NCI-H2081 treated with DMSO at 0.1 percent for 48 hours (cell line): ENCODE results near the gene PALLD.

Source experiments
- DNase-seq: peaks from one replicate; lab custom pipeline; 2025; lab: John Stamatoyannopoulos, UW

Gene PALLD

DNA sequence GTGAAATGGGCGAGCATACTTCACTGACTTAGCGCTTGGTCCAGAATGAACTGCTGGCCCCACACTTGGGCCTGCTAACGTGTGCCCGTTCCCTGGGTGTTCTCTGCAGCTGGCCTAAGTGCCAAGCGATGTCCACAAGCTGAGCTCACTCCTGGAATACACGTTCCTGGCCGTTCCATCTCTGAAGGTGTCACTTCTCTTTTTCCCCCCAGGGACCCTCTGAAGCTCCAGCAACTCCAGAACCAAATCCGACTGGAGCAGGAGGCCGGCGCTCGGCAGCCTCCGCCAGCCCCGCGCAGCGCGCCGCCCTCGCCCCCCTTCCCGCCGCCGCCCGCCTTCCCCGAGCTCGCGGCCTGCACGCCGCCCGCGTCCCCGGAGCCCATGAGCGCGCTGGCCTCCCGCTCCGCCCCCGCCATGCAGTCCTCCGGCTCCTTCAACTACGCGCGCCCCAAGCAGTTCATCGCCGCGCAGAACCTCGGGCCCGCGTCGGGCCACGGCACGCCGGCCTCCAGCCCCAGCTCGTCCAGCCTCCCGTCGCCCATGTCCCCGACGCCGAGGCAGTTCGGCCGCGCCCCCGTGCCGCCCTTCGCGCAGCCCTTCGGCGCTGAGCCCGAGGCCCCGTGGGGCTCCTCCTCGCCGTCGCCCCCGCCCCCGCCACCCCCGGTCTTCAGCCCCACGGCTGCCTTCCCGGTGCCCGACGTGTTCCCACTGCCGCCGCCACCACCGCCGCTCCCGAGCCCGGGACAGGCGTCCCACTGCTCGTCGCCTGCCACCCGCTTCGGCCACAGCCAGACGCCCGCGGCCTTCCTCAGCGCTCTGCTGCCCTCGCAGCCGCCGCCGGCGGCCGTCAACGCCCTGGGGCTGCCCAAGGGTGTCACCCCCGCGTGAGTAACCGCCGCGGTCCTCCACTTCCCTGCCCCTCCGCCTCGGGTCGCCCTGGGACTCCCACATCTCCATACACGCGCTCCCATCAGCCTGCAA lies 380.9 kb downstream of the PALLD start:
- no peak for DNase-seq

DNA sequence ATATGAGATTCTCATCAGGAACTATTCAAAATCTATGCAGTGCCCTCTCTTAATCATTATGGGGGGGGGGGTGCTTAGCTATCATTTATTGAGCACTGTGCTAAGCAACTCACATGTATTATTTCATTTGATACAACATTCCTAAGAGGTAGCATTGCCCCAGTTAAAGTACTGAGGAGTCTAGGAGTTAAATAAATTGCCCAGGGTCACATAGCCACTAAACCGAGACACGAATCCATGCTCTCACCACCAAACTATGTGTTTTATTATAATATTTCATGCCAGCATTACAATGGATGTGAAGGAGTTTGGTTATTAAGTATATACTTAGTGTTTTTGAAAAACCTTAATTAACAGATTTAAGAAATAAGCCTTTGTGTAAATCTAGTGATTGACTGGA lies 381.8 kb downstream of the PALLD start:
- no peak for DNase-seq

- DNase-seq, result no peak
These were observed 382.3 kb downstream of the PALLD start for GRCh38 chr4:168879188-168879587.

DNA sequence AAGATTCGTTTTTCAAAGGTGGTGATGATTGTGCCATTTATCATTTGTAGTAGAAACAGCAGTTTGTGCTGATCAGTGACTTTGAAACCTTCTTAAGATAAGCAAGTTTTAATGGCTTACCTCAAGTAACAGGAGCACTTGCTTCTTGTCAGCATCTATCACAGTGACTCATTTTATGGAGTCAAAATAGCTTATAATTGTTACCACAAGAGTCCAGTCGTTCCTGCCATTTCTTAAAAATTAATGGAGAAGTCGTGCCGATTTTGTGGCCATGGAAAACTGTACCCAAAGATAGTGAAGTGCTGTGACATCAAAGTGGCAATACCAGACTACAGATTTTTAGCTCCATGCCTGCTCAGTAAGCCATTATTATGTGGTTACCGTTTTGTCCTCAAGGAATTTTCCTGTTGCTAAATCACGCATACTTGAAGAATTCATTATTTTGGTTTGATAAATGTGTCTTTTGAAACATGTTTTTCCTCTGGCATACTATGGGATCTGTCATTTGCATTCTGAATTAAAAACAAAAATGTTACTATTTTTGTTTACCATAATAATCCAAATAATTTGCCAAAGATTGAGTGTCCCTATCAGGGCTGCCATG lies 383.3 kb downstream of the PALLD start:
- no peak for DNase-seq

DNA sequence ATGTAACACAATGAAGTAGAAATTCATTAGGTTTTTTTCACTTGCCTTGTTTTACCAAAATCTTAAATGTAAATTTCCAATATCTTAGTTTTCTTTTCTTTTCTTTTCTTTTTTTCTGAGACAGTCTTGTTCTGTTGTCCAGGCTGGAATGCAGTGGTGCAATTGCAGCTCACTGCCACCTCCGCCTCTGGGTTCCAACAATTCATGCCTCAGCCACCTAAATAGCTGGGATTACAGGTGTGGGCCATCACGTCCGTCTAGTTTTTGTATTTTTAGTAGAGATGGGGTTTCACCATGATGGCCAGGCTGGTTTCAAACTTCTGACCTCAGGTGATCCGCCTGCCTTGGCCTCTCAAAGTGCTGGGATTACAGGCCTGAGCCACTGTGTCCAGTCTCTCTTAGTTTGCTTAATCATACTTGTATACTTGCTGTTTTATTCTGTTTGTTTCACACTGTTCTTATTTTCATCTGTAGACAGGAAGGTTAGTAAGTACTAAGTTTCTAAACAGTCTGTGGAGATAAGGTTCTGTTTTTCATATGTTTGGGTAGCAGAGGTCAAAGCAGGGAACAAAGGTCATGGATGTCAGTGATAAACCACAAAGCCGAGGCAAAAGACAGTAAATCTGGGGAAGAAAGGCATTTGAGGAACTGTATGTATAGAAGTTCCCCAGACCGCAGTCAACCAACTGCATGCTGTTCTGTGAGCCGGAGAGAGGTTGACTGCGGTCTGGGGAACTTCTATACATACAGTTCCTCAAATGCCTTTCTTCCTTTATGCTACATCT lies 384.2 kb downstream of the PALLD start:
- no peak for DNase-seq

GRCh38 chr4:168881781-168882420 lies 385.0 kb downstream of the PALLD start:
- DNase-seq, result no peak

DNA sequence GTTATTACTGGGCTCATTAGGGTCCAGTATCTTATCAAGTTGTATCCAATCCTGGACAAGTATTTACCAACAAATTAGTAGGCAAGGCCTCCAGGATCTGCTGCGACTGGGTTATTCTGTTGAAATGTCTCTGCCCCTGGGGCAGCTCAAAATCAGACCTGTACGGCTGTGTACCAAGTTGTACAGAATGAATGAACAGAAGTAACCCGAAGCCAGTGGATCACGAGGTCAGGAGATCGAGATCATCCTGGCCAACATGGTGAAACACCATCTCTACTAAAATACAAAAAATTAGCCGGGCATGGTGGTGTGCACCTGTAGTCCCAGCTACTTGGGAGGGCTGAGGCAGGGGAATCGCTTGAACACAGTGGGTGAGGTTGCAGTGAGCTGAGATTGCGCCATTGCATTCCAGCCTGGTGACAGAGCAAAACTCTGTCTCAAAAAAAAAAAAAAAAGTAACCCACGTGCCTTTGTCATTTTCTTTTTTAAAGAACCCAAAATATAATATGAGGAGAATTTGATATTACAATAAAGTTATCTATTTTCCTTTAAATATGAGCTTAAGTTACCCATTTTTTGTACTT lies 385.9 kb downstream of the PALLD start:
- DNase-seq, result no peak

DNA sequence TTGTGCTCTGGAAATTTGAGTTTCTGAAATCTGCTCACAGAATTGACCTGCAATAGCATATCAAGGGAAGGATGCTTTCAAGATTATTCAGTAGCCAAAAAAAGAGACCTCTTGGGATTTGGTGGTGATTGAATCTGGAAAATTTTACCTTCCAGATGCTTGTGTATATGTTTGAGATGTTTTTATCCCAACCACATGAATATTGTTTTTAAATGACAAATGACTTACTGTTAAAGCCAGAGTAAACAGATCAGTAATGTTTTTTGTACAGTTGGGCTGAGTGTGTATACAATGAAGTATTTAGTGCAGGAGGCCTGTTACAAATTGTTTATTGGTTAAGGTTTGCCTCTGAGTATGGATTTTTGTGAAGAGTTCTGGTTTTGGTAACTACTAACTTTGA lies 386.7 kb downstream of the PALLD start:
- no peak for DNase-seq

DNA sequence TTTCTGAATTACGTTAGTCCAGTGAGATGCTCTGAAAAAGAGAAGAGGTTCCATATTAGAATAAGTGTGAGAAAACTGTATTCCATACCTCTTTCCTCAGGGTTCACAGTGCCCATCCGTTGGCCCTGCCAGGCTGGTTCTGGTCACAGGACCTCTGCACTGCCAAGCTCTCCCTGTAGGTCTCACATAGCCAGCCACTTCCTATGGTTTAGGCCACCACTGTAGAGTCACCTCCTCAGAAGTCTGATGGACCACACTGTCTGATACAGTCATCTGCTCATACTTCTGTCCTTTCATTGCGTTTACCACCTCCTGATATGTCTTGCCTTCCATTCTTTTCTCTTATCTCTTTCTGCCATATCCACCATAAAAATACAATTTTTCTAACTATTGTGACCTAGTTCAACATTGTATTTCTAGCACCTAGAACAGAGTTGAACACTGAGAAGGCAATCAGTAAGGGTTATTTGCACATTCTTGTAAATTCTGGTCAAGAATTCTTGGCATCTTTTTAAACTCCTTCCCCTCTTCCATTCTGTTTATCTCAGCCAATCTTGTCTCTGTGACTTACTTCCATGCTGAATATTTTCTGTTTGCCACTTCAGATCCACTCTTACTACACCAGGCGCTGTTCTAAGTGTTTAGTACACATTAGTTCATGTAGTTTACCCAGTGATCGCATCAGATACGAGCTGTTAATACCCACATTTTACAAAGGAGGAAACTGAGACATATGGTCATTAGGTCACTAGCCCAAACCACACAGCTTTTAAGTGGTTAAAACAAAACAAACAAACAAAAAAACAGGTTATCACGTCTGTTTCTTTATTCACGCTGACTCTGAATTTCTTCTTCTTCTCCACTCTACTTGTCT lies 387.6 kb downstream of the PALLD start:
- no peak for DNase-seq

DNA sequence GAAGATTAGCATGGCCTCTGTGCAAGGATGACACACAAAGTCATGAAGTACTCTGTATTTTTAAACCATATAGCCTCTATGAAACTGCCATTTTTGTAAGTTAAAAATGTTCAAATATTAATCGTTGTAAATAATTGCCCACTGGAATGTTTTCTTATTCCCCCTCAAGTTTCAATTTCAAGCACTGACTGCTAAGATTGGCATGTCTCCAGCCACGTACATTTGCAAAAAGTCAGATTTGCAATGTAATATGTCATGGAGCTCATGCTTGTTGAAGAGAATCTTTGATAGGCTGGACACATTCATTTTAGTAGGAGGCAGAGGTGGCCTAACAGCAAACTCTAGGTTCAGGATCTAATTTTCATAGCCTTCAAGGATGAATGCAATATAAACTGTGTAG lies 388.5 kb downstream of the PALLD start:
- DNase-seq, result no peak

- DNase-seq, result no peak
These were observed 389.5 kb downstream of the PALLD start for GRCh38 chr4:168886351-168886750.

GRCh38 chr4:168887809-168888208 lies 391.0 kb downstream of the PALLD start:
- DNase-seq, result no peak

DNA sequence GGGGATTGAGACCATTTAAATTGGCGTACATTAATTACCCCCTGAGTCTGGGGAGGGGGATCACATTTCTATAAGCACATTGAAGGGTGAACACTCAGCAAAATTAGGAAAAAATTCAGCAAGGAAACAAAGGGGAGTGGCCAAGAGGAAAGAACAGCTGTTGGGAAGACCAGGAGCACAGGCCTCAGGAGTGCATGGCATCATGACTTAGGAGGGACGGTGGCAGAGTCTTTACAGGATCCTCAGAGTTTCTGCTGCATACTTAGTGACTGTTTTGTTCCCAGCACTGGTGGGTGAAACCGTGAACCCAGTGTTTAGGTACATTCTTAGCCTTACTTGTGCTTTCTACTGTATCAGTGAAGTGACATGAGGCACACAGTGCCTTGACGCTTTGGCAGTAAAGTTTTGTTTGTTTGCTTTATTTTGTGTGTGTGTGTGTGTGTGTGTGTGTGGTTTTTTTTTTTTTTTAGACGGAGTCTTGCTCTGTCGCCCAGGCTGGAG lies 391.9 kb downstream of the PALLD start:
- DNase-seq, result no peak

- DNase-seq, result no peak
These were observed 394.2 kb downstream of the PALLD start for GRCh38 chr4:168891086-168891485.

DNA sequence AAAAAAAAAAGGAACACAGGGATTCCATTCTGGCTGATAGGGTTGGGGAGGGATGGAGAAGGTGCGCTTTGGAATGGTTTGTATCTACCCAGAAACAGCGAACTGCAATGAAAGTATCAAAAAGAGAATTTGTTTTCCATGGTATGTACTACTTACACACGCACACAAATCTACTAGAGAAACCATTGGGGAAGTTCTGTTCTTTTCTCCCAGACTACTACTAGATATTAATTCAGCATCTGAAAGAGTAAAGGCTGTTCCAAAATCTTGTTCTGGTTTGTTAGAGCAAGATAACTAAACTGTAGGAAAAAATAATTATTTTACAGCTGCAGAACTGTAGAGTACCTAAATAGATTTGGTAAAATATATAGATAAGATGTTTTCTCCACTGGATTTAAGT lies 394.8 kb downstream of the PALLD start:
- no peak for DNase-seq

DNA sequence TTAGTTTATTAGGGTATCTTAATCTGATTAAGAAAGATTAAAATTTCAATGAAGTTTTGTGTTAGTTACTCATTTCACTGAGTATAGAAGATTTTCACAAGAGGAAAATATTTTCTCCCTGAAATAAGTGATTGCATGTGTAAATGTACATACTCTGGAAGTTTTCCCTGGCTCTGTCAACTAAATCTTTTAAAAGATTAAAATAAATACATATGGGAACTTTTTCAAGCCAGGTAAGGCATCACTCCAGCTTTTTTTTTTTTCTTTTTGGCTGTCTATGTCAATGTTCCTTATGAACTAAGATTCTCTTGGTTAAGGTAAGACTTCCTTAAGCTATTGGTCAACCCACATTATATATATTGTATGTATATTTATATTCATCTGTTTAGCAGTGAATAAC lies 395.6 kb downstream of the PALLD start:
- no peak for DNase-seq

DNA sequence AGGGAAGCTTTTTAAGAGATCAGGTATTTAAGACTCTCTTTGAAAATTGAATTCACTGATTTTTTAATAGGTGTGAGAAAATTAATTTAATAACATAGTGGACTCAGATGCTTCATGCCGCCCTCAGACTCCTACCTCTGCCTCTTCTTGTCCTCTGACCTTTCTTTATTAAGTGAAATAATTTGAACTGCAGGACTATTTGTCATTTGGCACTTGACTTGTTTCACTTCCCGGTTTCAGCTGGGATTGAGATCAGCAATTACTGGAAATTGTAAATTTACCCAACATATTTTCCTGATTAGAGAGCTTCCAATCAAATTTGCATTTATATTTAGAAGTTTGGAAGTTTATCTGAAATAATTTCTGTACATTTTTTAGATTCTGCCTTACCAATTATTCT lies 396.4 kb downstream of the PALLD start:
- DNase-seq, result no peak

DNA sequence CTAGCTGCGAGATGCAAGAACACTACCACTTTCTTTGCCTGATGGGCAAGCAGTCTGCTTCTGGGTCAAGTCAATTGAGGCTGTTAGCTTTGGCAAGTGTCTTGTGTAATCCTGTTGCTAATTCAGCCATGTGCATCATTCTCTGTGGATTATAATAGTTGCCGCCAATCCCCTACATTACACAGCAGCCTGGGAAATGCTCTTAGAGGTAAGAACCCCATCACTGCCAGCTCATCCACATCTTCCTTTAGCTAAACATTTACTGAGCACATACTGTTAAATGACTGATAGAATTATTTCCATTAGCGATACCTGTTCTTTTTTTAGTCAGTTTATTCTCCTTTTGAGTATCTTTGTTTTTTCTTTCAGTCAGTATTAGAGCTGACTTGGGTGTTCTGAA lies 397.0 kb downstream of the PALLD start:
- DNase-seq, result no peak

GRCh38 chr4:168900080-168900479 lies 403.2 kb downstream of the PALLD start:
- no peak for DNase-seq

- no peak for DNase-seq
These were observed 410.4 kb downstream of the PALLD start for GRCh38 chr4:168907119-168907698.
